ENCODE results near the gene CISH.

Gene CISH

DNA sequence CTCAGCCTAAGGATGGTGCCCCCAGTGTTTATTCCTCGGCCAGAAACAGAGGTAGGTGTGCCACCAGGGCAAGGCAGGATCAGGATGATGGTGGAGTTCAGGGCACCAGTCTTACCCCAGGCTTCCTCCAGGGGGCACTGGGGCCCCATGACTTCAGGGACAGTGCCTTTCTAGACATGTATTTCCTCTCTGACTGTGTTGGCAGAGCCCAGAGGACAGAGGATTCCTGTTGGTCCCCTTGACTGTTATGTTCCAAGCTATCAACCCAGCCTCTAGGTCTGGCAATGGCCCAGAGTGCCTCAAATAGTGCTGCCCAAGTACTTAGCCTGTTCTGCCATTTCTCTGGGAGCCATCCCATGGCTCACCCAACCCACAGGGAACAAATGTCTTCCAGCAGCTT lies 39.4 kb downstream of the CISH start:
- peak; percentile 75 for DNase-seq (ENCODE audit: low read depth)

GRCh38 chr3:50571486-50571885 lies 40.1 kb downstream of the CISH start:
- DNase-seq (ENCODE audit: low read depth) = no peak

- no peak for DNase-seq (ENCODE audit: low read depth)
These were observed 40.9 kb downstream of the CISH start for GRCh38 chr3:50570508-50571279.

DNA sequence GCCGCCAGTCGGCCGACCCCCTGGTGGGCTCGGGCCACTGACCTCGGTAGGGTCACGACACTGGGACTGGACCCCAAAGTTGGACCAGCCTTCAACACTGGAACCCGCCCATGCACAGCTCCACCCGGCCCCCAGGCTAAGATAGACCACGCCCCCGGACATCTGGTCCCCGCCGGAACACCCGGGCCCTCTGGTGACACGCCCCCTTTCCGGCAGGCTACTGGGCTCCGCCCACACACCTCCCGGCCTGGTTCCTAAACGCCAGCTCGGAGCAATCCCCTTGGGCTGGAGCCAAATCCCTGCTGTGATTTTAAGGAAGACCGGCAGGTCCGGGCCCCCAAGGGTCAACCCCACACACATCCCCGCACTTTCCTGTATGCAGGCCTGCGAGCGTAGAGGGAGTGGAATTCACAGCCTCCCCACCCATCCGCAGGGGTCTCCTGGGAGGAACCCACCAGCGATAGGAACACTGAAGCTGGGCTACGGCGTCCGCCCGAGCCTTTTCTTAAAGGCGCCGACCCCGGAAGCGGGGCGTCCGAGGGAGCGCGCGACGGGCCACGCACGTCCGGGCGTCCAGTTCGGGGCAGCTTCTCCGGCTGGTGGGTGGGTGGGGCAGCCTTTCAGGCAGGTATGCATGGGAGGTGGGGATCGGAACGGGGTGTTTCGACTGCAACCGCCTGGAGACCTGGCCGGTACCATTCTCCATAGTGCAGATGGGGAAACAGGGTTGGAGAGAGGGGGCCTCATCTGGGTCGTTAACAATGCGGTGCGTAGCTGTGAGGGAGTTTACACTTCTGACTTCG lies 42.4 kb downstream of the CISH start, which contains the start of gene HEMK1:
Gene HEMK1 (plus strand): TSS at position 576 of the 803 bp plus-strand sequence. CDS start 1,583 bp downstream, outside the sequence.
- peak; percentile 95 for DNase-seq (ENCODE audit: low read depth)

DNA sequence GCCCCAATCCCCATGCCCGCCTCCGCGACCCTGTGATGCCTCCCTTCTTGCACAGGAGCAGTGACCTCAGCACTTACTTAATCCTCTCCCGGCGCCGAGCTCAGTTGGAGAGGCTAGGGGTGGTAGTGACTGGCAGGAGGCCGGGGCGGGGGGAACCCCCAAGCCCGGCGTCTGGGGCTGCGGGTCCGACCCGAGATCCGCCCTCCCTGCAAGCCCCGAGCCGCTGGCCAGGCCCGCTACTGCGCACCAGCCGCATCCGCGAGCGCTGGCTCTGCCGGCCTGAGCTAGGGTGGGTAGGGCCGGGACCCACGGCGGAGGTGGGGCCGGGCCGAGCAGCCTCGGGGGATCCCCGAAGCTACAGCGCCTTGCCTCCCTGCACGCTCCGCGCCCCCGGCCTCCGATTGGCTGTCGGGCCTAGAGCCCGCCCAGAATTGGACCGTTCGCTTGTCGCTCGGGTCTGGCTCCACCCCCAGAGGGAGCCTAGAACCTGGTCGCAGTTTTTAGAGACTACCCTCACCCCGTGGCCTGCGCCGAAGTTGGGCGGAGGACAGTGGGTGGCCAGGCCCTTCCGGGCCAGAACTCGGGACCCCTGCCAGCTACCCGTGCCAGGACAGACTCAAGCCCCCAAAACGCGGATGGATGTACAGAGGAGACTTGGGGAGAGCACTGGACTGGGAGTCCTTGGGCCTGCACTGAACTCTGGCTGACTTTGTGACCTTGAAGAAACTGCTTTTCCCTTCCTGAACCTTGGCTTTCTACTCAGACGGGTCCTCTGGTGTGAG lies 44.0 kb downstream of the CISH start, which contains the start of gene C3orf18:
Gene C3orf18 (minus strand): TSS at position 362 of the 782 bp plus-strand sequence. CDS start 2,048 bp downstream, outside the sequence.
- peak; percentile 90 for DNase-seq (ENCODE audit: low read depth)

DNA sequence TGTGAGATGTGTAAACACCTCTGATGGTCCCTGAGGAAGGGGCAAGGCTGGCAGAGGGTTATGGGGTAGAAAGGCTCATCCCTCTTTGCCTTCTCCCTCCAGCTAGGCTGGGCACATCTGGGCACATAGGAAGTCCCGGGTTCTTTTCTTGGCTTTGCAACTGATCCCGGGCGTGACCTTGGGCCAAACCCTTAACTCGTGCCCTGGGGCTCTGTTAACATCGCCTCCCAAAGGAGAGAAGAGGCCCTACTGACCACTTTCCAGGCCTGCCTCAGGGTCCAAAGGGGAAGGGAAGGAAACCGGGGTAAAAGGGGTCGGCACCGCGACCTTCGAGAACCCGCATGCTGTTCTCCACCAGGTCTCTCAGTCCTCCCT lies 44.6 kb downstream of the CISH start:
- DNase-seq (ENCODE audit: low read depth) = no peak

DNA sequence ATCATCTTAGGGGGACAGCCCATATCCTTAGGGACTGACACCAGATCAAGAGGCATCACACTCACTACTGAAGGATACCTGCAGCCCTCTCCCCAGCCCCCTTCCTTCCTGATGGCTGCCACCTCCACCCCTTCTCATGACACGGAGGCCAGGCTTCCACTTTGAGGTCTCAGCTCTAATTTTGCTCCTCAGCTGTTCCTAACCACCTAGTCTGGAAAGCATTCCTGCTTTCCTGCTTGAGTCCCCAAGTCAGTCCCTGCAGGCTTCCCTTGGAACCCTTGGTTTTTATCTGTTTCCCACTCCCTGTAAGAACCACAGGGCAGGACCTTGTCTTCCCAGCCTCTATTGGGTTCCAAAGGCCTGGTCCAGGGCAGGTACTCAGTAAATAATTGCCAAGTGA lies 47.3 kb downstream of the CISH start:
- no peak for DNase-seq (ENCODE audit: low read depth)

- no peak for DNase-seq (ENCODE audit: low read depth)
These were observed 47.7 kb downstream of the CISH start for GRCh38 chr3:50563867-50564266.

- DNase-seq (ENCODE audit: low read depth) = peak; percentile 91
These were observed 48.7 kb downstream of the CISH start for GRCh38 chr3:50562861-50563260.

DNA sequence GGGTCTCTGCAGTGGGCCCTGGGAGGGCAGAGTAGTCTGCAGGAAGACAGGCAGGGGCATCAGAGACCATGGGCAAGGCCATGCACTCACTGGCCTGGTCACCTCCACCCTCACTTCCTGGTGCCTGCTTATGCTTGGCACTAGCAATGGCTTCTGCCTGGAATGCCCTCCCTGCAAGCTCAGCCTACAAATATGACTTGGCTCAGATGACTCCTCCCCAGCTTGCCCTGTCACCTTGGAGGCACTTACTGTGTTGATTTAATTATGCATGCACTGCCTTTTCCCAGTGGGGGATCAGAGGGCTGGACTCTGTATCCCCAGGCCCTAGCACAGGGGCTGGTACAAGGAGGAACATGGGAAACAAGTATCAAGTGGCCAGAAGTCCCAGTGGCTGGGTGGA lies 51.9 kb downstream of the CISH start:
- DNase-seq (ENCODE audit: low read depth) = peak; percentile 59

DNA sequence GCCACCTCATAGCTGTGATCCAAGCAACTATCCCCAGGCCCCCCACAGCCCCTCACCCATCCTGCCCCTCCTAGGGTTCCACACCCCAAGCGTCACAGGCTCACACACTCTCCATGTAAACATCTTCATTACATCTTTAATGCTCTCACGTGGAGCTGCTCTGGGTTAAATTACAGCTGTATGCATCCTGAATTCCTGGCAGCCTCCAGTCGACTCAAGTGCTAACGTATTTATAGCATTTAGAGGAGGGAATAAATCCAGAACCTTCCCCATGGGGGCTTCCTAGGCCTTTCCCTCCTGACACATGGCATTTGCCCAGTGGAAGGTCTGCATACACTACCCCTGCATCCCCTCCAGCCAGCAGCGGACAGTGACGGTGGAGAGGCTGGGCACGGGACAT lies 53.7 kb downstream of the CISH start:
- no peak for DNase-seq (ENCODE audit: low read depth)

GRCh38 chr3:50557106-50557505 lies 54.5 kb downstream of the CISH start:
- no peak for DNase-seq (ENCODE audit: low read depth)
